Measurements from ENCODE around the gene SUN1. TPM values are rescaled to one million over a fixed set of nuclear protein-coding genes. Genes with fewer than 3 reads are reported as not detected.

Gene SUN1
- total and polyA plus RNA-seq, 2 donors (not counting 1 experiment from before 2014, with no cell fraction given), result 185 to 220 TPM

GRCh38 chr7:896346-897075, 64.2 kb downstream of the SUN1 start:
- H3K4me3 ChIP-seq (replicated peaks in 1 of 4; ENCODE audit: control extremely low read depth in 1 of 4, insufficient read depth in 1 of 4, low read depth in 3 of 4, low read length in 4 of 4), result no peak overlapping the region
- H3K79me2 ChIP-seq (ENCODE audit: control insufficient read depth, insufficient read depth, low read length), result no peaks in the 10 kb centered on the region
- H3K9me3 ChIP-seq (ENCODE audit: control insufficient read depth, insufficient read depth, low read depth, low read length), result no peaks in the 10 kb centered on the region
- H2AFZ ChIP-seq (ENCODE audit: low read length), result no peak overlapping the region
- no peak overlapping the region for H3K9ac ChIP-seq (ENCODE audit: insufficient read depth, low read length)
- H4K20me1 ChIP-seq (ENCODE audit: control insufficient read depth, extremely low read depth, insufficient read depth, low read length), result no peaks in the 10 kb centered on the region
- TF ChIP-seq EZH2 (IDR thresholded peaks at IDR 0.05; ENCODE audit: low read length, missing control alignments), result no peak
- no peak for TF ChIP-seq CTCF (conservative IDR thresholded peaks at IDR 0.05 in 1 of 2, IDR thresholded peaks at IDR 0.05 in 1 of 2; ENCODE audit: low read depth in 1 of 2, low read length in 2 of 2)
- peaks cover 3% of the 10 kb centered on the region for H3K4me1 ChIP-seq (ENCODE audit: control insufficient read depth, extremely low read depth, insufficient read depth, low read length)
- H3K27ac ChIP-seq (ENCODE audit: insufficient read depth, low read length), result no peak overlapping the region
- peaks cover 34% of the 10 kb centered on the region for H3K36me3 ChIP-seq (ENCODE audit: control insufficient read depth, insufficient read depth, low read length)
- no peak overlapping the region for H3K4me2 ChIP-seq (ENCODE audit: extremely low read depth, insufficient read depth, low read length)
- H3K27me3 ChIP-seq (ENCODE audit: control insufficient read depth, insufficient read depth, low read length), result no peaks in the 10 kb centered on the region
- no peak for DNase-seq (ENCODE audit: low read depth in 2 of 2)

GRCh38 chr7:897086-897485, 64.8 kb downstream of the SUN1 start:
- no peaks in the 10 kb centered on the region for H3K9me3 ChIP-seq (ENCODE audit: control insufficient read depth, insufficient read depth, low read depth, low read length)
- no peak for DNase-seq (ENCODE audit: low read depth in 2 of 2)
- H4K20me1 ChIP-seq (ENCODE audit: control insufficient read depth, extremely low read depth, insufficient read depth, low read length), result no peaks in the 10 kb centered on the region
- H3K4me1 ChIP-seq (ENCODE audit: control insufficient read depth, extremely low read depth, insufficient read depth, low read length), result peaks cover 3% of the 10 kb centered on the region
- no peaks in the 10 kb centered on the region for H3K27me3 ChIP-seq (ENCODE audit: control insufficient read depth, insufficient read depth, low read length)
- H2AFZ ChIP-seq (ENCODE audit: low read length), result no peak overlapping the region
- no peak overlapping the region for H3K9ac ChIP-seq (ENCODE audit: insufficient read depth, low read length)
- H3K4me2 ChIP-seq (ENCODE audit: extremely low read depth, insufficient read depth, low read length), result no peak overlapping the region
- H3K27ac ChIP-seq (ENCODE audit: insufficient read depth, low read length), result no peak overlapping the region
- TF ChIP-seq EZH2 (IDR thresholded peaks at IDR 0.05; ENCODE audit: low read length, missing control alignments), result no peak
- no peak for TF ChIP-seq CTCF (conservative IDR thresholded peaks at IDR 0.05 in 1 of 2, IDR thresholded peaks at IDR 0.05 in 1 of 2; ENCODE audit: low read depth in 1 of 2, low read length in 2 of 2)
- H3K36me3 ChIP-seq (ENCODE audit: control insufficient read depth, insufficient read depth, low read length), result peaks cover 31% of the 10 kb centered on the region
- H3K79me2 ChIP-seq (ENCODE audit: control insufficient read depth, insufficient read depth, low read length), result no peaks in the 10 kb centered on the region
- H3K4me3 ChIP-seq (replicated peaks in 1 of 4; ENCODE audit: control extremely low read depth in 1 of 4, insufficient read depth in 1 of 4, low read depth in 3 of 4, low read length in 4 of 4), result no peak overlapping the region

- H3K4me1 ChIP-seq (ENCODE audit: control insufficient read depth, extremely low read depth, insufficient read depth, low read length), result peaks cover 3% of the 10 kb centered on the region
- TF ChIP-seq CTCF (conservative IDR thresholded peaks at IDR 0.05 in 1 of 2, IDR thresholded peaks at IDR 0.05 in 1 of 2; ENCODE audit: low read depth in 1 of 2, low read length in 2 of 2) (no peak), EZH2 (IDR thresholded peaks at IDR 0.05; ENCODE audit: low read length, missing control alignments) (no peak)
Observed at GRCh38 chr7:897771-898376, 65.6 kb downstream of the SUN1 start.

More at GRCh38 chr7:897771-898376, 65.6 kb downstream of the SUN1 start:
- DNase-seq (ENCODE audit: low read depth in 2 of 2), result no peak
- Histone ChIP-seq H2AFZ (ENCODE audit: low read length) (no peak overlapping the region), H3K9me3 (ENCODE audit: control insufficient read depth, insufficient read depth, low read depth, low read length) (no peaks in the 10 kb centered on the region), H3K27me3 (ENCODE audit: control insufficient read depth, insufficient read depth, low read length) (no peaks in the 10 kb centered on the region), H3K79me2 (ENCODE audit: control insufficient read depth, insufficient read depth, low read length) (no peaks in the 10 kb centered on the region), H3K4me2 (ENCODE audit: extremely low read depth, insufficient read depth, low read length) (no peak overlapping the region), H3K4me3 (replicated peaks in 1 of 4; ENCODE audit: control extremely low read depth in 1 of 4, insufficient read depth in 1 of 4, low read depth in 3 of 4, low read length in 4 of 4) (no peak overlapping the region), H3K36me3 (ENCODE audit: control insufficient read depth, insufficient read depth, low read length) (peaks cover 25% of the 10 kb centered on the region), H3K27ac (ENCODE audit: insufficient read depth, low read length) (no peak overlapping the region), H3K9ac (ENCODE audit: insufficient read depth, low read length) (no peak overlapping the region), H4K20me1 (ENCODE audit: control insufficient read depth, extremely low read depth, insufficient read depth, low read length) (no peaks in the 10 kb centered on the region)

All from fibroblast of lung (primary cell).